SIG-M5 treated with dmso at 0.1 percent for 504 hours (cell line): ENCODE data around the gene ROGDI.

Source experiments
- DNase-seq: peaks from one replicate; lab custom pipeline; 2025; ENCODE audit not compliant: unreplicated experiment; lab: John Stamatoyannopoulos, UW

ROGDI gene

GRCh38 chr16:4814542-4815173, 12.2 kb upstream of the ROGDI start:
- no peak for DNase-seq

GRCh38 chr16:4814046-4814445, 11.6 kb upstream of the ROGDI start:
- no peak for DNase-seq

GRCh38 chr16:4813251-4814003, 11.0 kb upstream of the ROGDI start:
- no peak for DNase-seq

- DNase-seq = no peak
Observed at GRCh38 chr16:4811773-4812172, 9.3 kb upstream of the ROGDI start.

GRCh38 chr16:4811242-4811641, 8.8 kb upstream of the ROGDI start:
- DNase-seq = no peak

GRCh38 chr16:4806280-4806679, 3.8 kb upstream of the ROGDI start:
- no peak for DNase-seq

GRCh38 chr16:4805231-4805630, 2.8 kb upstream of the ROGDI start:
- no peak for DNase-seq

- DNase-seq = no peak
Observed at GRCh38 chr16:4803898-4804762, 1.7 kb upstream of the ROGDI start.

GRCh38 chr16:4803401-4803844, 990 bp upstream of the ROGDI start:
- peak; percentile 55 for DNase-seq

- peak; percentile 87 for DNase-seq
Observed at GRCh38 chr16:4802659-4803287, 340 bp upstream of the ROGDI start.

- DNase-seq = no peak
Observed at GRCh38 chr16:4801051-4801961, 1.1 kb downstream of the ROGDI start.

GRCh38 chr16:4800290-4801041, 2.0 kb downstream of the ROGDI start:
- DNase-seq = peak; percentile 21

GRCh38 chr16:4799171-4799855, 3.1 kb downstream of the ROGDI start:
- DNase-seq = no peak

GRCh38 chr16:4798456-4798855, 4.0 kb downstream of the ROGDI start:
- DNase-seq = no peak

- no peak for DNase-seq
Observed at GRCh38 chr16:4797805-4798252, 4.6 kb downstream of the ROGDI start.

GRCh38 chr16:4796982-4797804, 5.2 kb downstream of the ROGDI start:
- no peak for DNase-seq

GRCh38 chr16:4795828-4796572, 6.4 kb downstream of the ROGDI start:
- no peak for DNase-seq
